HG02763 (cell line): ENCODE results near the gene CD48.

ENCODE experiments used
- ATAC-seq: cut with Tn5 transposase; IDR thresholded peaks from one replicate; pipeline ENCODE4 v1.9.1; 2021; ENCODE audit warnings: mild to moderate bottlenecking, moderate library complexity; ENCODE audit not compliant: unreplicated experiment

CD48 gene

DNA sequence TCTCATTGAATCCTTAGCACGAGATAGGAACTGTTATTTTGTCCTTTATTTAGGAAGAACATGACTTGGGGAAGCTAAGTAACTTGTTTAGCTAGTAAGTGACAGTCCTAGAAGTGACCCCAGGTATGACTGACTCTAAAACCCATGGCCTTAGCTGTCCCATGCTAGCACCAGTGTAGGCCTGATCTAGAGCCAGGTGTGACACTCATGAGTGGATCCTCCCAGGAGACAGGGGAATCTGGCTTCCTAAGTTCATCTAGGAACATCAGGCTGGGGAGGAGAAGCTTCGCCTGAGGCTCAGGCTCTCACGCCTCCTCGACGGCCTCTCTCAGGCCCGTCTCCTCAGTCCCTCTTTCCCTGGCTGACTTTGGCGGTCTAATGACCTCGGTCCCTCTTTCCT, 31.2 kb downstream of the CD48 start:
- no peak for ATAC-seq

DNA sequence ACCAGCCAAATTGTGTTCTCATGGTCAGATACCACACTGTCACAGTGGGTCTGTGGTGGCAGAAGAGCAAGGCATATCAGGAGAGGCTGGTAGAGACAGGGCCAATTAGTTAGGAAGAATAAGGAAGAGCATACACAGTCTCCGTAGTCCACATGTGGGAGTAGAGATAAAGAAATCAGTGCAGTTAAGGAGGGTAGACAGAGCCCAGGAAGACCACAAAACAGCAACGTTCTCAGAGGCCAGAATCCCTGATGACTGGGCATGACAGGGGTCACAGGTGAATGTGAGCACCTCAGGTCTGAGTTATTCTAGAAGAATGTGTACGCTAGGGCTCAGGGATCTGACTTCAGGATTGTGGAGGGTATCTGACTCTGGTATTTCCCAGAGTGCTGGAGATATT, 31.7 kb downstream of the CD48 start:
- no peak for ATAC-seq

GRCh38 chr1:160676869-160677597, 34.6 kb downstream of the CD48 start:
- ATAC-seq: no peak

DNA sequence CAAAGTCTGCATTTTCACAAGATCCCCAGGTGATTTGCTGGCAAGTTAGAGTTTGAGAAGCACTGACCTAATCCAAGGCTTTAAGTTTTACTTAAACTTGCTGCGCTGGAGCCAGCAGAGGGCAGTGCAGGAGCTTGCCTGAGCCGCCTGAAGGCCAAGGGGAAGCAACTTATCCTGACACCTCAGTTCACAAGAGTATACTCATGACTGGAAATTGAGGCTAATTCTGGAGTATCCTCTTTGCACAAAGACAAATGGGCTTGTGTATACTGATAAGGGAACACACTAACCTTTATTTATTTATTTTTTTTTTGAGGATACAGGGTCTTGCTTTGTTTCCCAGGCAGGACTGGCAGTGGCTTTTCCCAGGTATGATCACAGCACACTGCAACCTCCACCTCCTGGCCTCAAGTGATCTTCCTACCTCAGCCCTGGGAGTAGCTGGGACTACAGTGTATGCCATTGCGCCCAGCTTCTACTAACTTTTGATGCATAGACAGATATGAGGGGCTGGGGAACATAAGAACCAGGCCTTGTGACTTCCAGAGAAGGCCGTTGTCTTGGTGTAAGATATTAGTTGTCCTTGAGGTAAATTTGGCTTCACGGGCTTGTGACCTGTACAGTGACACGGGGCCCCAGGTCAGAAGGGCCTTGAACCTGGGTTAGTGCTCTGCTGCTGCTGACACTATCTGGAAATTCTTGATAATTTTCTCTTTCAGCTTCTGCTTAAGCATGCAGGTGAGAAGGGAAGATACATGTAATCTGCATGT, 35.8 kb downstream of the CD48 start:
- no peak for ATAC-seq

GRCh38 chr1:160674415-160674814, 37.2 kb downstream of the CD48 start:
- no peak for ATAC-seq

- no peak for ATAC-seq
These were observed 38.6 kb downstream of the CD48 start for GRCh38 chr1:160672789-160673695.

DNA sequence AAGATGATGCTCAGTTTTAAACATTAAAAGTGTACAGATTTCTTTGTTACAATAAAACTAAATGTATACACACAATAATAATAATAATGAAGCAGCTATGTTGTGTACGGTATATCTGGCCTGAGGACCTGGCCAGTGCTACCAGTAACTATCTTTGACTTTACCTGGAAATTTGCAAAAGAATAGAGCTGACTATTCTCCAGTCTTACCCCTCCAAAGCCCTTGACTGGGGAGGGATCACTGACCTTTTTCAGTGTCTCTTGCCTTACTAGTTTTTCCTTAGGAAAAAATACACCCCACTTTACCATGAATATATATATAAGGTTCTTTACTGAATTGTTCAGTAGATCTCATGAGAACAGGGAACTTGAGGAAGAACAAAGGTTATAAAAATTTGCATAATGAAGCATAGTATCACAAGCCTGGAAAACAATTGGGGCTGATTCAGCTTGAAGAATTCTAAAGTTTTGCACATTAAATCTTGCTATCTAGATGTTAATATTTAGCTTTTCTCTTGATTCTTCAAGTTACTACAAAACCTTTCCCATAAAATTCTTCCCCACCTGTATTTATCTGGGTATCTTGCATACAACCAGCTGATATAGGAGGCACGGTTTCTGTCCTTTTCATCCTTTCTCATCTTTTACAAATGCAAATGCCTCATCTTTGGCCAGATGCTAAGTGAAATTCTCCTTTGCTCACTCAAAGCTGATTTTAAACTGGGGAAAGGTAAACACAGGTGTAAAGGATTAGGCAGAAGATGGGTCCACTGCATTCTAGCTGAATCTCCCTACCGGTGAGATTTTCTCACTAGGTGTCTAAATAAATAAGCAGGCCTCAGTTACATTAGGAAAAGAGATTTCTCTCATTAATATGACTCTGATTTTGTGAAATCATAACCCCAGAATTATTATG, 39.8 kb downstream of the CD48 start:
- no peak for ATAC-seq

DNA sequence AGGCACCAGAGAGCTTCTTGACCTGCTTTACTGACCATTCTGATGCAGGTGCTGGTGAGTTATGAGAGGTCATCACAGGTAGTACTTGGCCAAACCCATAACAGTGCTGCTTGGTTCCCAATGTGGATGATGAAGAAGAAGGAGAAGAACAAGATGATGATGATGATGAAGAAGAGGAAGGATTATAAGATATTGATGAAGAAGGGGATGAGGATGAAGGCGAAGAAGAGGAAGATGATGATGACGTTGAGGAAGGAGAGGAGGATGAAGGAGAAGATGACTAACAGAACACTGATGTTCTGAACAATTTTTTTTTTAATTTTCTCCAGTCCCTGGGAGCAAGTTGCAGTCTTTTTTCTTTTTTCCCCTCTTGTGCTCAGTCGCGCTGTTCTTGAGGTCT, 40.9 kb downstream of the CD48 start:
- no peak for ATAC-seq

GRCh38 chr1:160669802-160670201, 41.8 kb downstream of the CD48 start:
- no peak for ATAC-seq

DNA sequence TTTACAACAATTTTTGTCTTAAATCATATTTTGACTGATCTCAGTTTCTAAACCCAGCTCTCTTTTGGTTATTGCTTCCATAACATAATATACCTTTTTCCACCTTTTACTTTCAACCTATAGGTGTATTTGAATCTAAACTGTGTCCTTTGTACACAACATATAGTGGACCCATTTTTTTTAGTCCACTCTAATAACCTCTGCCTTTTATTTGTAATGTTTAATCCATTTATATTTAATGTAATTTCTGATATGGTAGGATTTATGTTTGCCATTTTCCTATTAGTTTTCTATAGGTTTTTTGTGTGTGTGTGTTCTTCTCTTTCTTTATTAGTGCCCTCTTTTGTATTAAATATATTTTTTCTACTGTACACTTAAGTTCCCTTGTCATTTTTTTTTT, 42.3 kb downstream of the CD48 start:
- ATAC-seq: no peak

DNA sequence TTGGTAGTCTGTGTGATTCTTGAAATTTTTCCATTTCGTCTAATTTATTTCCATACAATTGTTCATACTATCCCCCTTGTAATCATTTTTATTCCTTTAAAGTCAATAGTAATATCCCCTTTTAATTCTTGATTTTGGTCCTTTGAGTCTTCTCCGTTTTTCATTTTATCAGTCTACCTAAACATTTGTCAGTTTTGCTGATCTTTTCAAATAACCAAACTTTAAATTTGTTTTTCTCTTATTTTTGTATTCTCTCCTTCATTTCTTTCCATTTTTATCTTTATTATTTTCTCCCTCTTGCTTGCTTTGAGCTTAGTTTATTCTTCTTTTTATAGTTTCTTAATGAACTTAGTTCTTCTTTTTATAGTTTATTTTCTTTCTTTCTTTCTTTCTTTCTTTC, 43.7 kb downstream of the CD48 start:
- ATAC-seq: no peak

DNA sequence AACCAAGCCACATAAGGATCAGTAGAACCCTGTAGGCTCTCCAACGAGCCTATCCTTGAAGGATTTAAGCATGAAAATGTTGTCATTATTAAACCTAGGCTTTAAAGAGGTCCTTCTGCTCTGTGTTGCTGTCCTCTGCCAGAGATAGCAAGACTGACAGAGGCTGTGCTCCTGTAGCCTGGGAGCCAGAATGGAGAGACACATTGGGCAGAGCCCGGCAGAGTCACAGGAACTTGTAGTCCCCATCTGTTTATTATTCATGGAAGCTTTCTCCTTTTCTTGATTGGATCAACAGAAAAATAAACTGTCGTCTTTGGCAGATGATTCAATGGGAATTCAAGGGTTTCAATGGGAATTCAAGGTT, 45.6 kb downstream of the CD48 start:
- no peak for ATAC-seq

GRCh38 chr1:160665330-160666078, 46.1 kb downstream of the CD48 start:
- ATAC-seq: no peak

GRCh38 chr1:160664573-160665051, 47.0 kb downstream of the CD48 start:
- ATAC-seq: peak; percentile 58

DNA sequence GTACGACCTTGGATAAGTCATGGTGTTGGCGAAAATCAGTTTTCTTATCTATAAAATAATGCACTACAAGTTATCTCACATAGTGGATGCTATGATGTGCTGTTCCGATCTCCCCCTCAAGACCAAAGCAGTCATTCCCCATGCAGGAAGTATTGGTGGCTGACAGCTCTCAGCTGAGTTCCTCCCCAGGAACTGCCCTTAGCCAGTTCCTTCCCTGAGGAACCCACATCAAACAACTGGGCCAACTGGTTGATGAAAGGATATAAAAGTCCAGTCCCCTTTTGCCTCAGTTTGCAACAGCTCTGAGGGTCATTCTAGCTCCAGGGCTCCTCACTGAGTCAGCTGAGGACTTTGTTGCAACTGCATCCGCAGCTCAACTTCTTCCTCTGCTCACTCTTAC, 48.7 kb downstream of the CD48 start:
- no peak for ATAC-seq

DNA sequence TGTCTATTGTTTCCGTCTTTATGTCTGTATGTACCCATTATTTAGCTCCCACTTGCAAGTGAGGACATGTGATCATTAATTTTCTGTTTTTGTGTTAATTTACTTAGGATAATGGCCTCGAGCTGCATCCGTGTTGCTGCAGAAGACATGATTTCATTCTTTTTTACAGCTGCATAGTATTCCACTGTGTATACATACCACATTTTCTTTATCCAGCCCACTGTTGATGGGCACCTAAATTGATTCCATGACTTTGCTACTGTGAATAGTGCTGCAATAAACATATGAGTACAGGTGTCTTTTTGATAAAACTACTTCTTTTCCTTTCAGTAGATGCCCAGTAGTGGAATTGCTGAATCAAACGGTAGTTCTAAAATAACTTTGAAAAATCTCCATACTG, 52.1 kb downstream of the CD48 start:
- ATAC-seq: no peak

DNA sequence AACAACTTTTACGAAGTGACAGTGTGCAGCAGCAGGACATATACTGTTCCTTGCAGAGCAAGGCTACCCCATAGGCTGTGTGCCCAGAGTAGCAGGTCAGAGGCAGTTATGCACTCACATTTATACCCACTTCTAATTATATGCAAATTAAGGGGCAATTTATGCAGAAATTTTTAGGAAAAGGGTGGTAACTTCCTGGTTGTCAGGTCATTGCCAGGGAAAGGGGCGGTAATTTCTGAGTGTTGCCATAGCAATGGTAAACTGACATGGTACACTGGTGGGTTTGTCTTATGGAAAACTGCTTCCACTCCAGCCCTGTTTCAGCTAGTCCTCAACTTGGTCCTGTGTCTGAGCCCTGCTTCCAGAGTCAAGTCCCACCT, 52.8 kb downstream of the CD48 start:
- ATAC-seq: no peak

GRCh38 chr1:160658162-160658813, 53.3 kb downstream of the CD48 start:
- no peak for ATAC-seq

DNA sequence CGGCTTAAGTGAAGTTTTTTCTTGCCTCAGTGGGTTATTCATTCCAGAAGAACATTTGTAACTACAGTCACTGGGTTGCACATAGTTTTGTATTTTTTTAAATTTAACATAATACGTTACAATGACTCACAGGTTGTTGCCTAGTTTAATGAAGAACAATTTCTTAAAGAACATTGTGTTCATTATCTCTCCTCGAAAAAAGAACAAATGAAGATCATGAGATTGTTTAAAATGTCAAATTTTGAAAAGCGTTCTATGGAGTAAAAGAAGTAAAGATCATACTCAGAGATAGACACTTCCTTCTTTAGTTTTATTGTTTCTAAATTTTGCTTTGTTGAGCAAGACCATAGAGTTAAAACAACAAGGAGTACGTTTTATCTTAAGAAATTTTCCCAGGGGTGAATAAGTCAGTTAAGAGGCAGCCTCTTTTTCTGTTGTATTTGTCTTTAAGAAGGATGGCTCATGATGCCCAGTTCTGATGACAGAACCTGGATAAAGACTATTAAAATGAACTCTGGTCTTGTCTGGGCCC, 54.3 kb downstream of the CD48 start:
- no peak for ATAC-seq
